ENCODE measurements around the gene VPS36. TPM values are rescaled to one million over a fixed set of nuclear protein-coding genes. Genes with fewer than 3 reads are reported as not detected.
"Not testable (repeated sequence)": the region's sequence is repeated elsewhere in the genome, so short reads cannot be mapped to it uniquely, and the experiment has no call there.

Gene VPS36
- total and polyA plus RNA-seq, 2 of the 4 experiments (the other 2 are of a cell fraction): 14.8 to 16.7 TPM

GRCh38 chr13:52407436-52407835 is 43.0 kb downstream of the VPS36 start:
- H2AK5ac ChIP-seq (ENCODE audit: low read depth, low read length); CTCF ChIA-PET; H4K8ac ChIP-seq (ENCODE audit: low read depth in 2 of 2, low read length in 2 of 2); H3K4me1 ChIP-seq (ENCODE audit: control insufficient read depth, insufficient read depth, low read length); H3K36me3 ChIP-seq (ENCODE audit: control insufficient read depth, insufficient read depth, low read length); H3K14ac ChIP-seq (replicated peaks; ENCODE audit: low read depth, low read length); H4K91ac ChIP-seq (ENCODE audit: insufficient read depth, low read depth, low read length); H3K27me3 ChIP-seq (ENCODE audit: control insufficient read depth, insufficient read depth, low read length); H3K9ac ChIP-seq (ENCODE audit: low read depth, low read length); H4K20me1 ChIP-seq (ENCODE audit: insufficient read depth, low read length); H3K27ac ChIP-seq (ENCODE audit: insufficient read depth, low read length); BruUV-seq (replicated peaks); H3K79me1 ChIP-seq (ENCODE audit: low read depth in 1 of 2, low read length in 2 of 2); H3K4ac ChIP-seq (ENCODE audit: low read depth, low read length); H4K5ac ChIP-seq (ENCODE audit: low read depth, low read length); H2AFZ ChIP-seq (replicated peaks; ENCODE audit: low read length, poor library complexity); H2BK120ac ChIP-seq (ENCODE audit: low read depth, low read length); POLR2A ChIA-PET (ENCODE audit: unreplicated experiment); H2BK20ac ChIP-seq (ENCODE audit: low read depth, low read length); in situ Hi-C loops (cut with MboI; ENCODE audit: low sequenced_read_pairs); H3K9me1 ChIP-seq (ENCODE audit: insufficient read depth, low read length); H3K23ac ChIP-seq (ENCODE audit: low read depth, low read length); H2BK15ac ChIP-seq (ENCODE audit: low read depth, low read length); H2AK9ac ChIP-seq (replicated peaks; ENCODE audit: low read depth, low read length, poor library complexity); H2BK5ac ChIP-seq (ENCODE audit: low read depth, low read length, poor library complexity, severe bottlenecking); dilution Hi-C loops (cut with HindIII; ENCODE audit: low sequenced_read_pairs, unreplicated experiment); H3K4me3 ChIP-seq (ENCODE audit: insufficient read depth, low read depth, low read length); ATAC-seq (ENCODE audit: low read depth); H3K18ac ChIP-seq (ENCODE audit: low read depth, low read length); H3K56ac ChIP-seq (ENCODE audit: extremely low read depth, insufficient read depth, low read length); H3K9me3 ChIP-seq (ENCODE audit: control insufficient read depth, insufficient read depth, low read length); intact Hi-C loops (cut with micrococcal nuclease); DNase-seq; H3K4me2 ChIP-seq (ENCODE audit: low read depth, low read length): not testable (repeated sequence)
- 100% methylated on average over 4 of the region's 12 CpGs; no CpG with 5 or more reads in 1 of the 2 experiments for WGBS, 2 experiments (ENCODE audit: extremely low coverage in 2 of 2, insufficient read length in 1 of 2)

Measured in IMR-90 (cell line).